DND-41 (cell line): Measurements from ENCODE around the gene HDLBP.

Source experiments
- ATAC-seq: fragments of 200-7000 bp; cut with Tn5 transposase; 3 replicates; pipeline ENCODE4 v1.9.1; 2021; ENCODE audit warnings: low read depth; ENCODE audit not compliant: insufficient read depth
- DNase-seq: peaks from one replicate; pipeline ENCODE4 v3.0.0-alpha.2; 2020
- H2AFZ ChIP-seq: 2 replicates; pipeline ENCODE4 v1.6.0; 2012; ENCODE audit warnings: low read depth, low read length
- H3K27ac ChIP-seq: 2 replicates; pipeline ENCODE4 v1.5.1; 2012; ENCODE audit warnings: low read length, inconsistent platforms
- H3K27me3 ChIP-seq: fragments of 200-600 bp; sonication (generic); 2 replicates; pipeline ENCODE4 v1.6.0; 2012; ENCODE audit warnings: low read length, mild to moderate bottlenecking, inconsistent platforms; ENCODE audit not compliant: insufficient read depth, poor library complexity
- H3K36me3 ChIP-seq: 2 replicates; pipeline ENCODE4 v1.5.1; 2012; ENCODE audit warnings: low read length, inconsistent platforms; ENCODE audit not compliant: insufficient read depth
- H3K4me1 ChIP-seq: 2 replicates; pipeline ENCODE4 v1.5.1; 2012; ENCODE audit warnings: mild to moderate bottlenecking, low read length; ENCODE audit not compliant: insufficient read depth
- H3K4me2 ChIP-seq: 2 replicates; pipeline ENCODE4 v1.6.0; 2012; ENCODE audit warnings: mild to moderate bottlenecking, moderate library complexity, low read length, inconsistent platforms; ENCODE audit not compliant: insufficient read depth
- H3K4me3 ChIP-seq, 2 experiments: fragments of 200-600 bp in 1 of 2; shearing (Covaris generic) in 1 of 2; 2 replicates each; pipeline ENCODE4 v1.5.1; 2012 to 2016; ENCODE audit warnings: inconsistent platforms in 2 of 2, low read length in 2 of 2, mild to moderate bottlenecking in 2 of 2, low read depth in 1 of 2, moderate library complexity in 1 of 2
- H3K79me2 ChIP-seq: 2 replicates; pipeline ENCODE4 v1.6.0; 2012; ENCODE audit warnings: low read length, inconsistent platforms; ENCODE audit not compliant: insufficient read depth
- H3K9ac ChIP-seq: 2 replicates; pipeline ENCODE4 v1.6.0; 2012; ENCODE audit warnings: low read depth, mild to moderate bottlenecking, inconsistent platforms, low read length, moderate library complexity
- H3K9me3 ChIP-seq: 2 replicates; pipeline ENCODE4 v1.5.1; 2012; ENCODE audit warnings: low read length, moderate library complexity, mild to moderate bottlenecking, inconsistent platforms; ENCODE audit not compliant: insufficient read depth, severe bottlenecking
- H4K20me1 ChIP-seq: 2 replicates; pipeline ENCODE4 v1.6.0; 2012; ENCODE audit warnings: low read length; ENCODE audit not compliant: insufficient read depth
- EZH2 ChIP-seq: IDR thresholded peaks from 3 replicates; pipeline ENCODE4 v1.6.1; 2012; ENCODE audit warnings: borderline replicate concordance, low read depth, mild to moderate bottlenecking, moderate library complexity, low read length, inconsistent platforms; ENCODE audit not compliant: severe bottlenecking
- TF ChIP-seq, protein P1 (sequence below): IDR thresholded peaks from 2 replicates; pipeline ENCODE4 v1.5.1; 2012; ENCODE audit warnings: borderline replicate concordance, low read length, moderate library complexity, mild to moderate bottlenecking; ENCODE audit not compliant: poor library complexity, severe bottlenecking; ENCODE audit errors: extremely low read depth

Gene HDLBP

DNA sequence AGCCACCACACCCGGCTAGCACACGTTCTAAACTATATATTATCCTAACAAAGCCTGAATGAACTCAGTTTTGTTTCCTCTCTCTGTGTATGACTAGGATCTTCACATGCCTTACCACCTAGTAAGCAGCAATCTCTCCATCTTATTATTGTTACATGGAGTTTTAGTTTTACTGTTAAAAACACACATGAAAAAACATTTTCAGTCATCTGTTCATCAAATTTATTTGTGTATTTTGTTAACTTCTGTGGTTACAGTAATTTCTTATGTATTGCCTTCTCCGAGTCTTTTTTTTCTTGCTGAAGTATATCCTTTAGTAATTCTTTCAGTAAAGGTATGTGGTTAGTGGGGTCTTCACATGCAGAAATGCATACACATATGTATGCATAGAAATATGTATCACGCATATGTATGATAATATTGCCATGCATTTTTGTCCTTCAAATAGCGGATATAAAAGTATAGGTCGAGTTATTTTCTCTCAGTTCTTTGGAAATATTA is 95.6 kb downstream of the HDLBP start:
- TF ChIP-seq, protein P1, sequence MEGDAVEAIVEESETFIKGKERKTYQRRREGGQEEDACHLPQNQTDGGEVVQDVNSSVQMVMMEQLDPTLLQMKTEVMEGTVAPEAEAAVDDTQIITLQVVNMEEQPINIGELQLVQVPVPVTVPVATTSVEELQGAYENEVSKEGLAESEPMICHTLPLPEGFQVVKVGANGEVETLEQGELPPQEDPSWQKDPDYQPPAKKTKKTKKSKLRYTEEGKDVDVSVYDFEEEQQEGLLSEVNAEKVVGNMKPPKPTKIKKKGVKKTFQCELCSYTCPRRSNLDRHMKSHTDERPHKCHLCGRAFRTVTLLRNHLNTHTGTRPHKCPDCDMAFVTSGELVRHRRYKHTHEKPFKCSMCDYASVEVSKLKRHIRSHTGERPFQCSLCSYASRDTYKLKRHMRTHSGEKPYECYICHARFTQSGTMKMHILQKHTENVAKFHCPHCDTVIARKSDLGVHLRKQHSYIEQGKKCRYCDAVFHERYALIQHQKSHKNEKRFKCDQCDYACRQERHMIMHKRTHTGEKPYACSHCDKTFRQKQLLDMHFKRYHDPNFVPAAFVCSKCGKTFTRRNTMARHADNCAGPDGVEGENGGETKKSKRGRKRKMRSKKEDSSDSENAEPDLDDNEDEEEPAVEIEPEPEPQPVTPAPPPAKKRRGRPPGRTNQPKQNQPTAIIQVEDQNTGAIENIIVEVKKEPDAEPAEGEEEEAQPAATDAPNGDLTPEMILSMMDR: no peak
- no peak for TF ChIP-seq EZH2
- no peak for ATAC-seq

DNA sequence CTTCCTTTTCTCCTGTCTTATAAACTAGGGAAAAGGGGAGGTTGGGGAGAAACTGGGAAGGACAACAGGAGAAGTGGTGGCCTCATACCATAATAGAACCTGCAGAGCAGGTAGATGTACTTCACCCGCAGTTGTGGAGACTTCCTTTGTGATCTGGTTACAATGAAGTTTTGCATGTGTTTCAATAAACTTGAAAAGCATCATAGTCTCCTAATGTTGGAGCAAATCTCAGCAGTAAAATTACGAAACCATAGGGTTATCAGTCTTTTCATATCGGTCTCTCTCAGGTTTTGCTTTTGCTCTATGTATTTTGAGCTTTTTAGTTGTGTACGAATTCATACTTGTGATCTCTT is 96.5 kb downstream of the HDLBP start:
- Histone ChIP-seq H3K79me2 (no peaks in the 10 kb centered on the region), H4K20me1 (no peaks in the 10 kb centered on the region), H3K27me3 (no peaks in the 10 kb centered on the region), H3K9me3 (no peaks in the 10 kb centered on the region), H3K4me3 (no peak overlapping the region), H3K4me1 (no peaks in the 10 kb centered on the region), H3K36me3 (no peaks in the 10 kb centered on the region), H3K4me2 (no peak overlapping the region), H3K27ac (no peak overlapping the region), H2AFZ (no peak overlapping the region), H3K9ac (no peak overlapping the region)
- ATAC-seq: no peak
- DNase-seq: no peak
- TF ChIP-seq, protein P1: no peak

More for the DNA sequence above, 95.6 kb downstream of the HDLBP start:
- H3K79me2 ChIP-seq: no peaks in the 10 kb centered on the region
- H3K27me3 ChIP-seq: no peaks in the 10 kb centered on the region
- H3K9ac ChIP-seq: no peak overlapping the region
- no peak overlapping the region for H2AFZ ChIP-seq
- H3K9me3 ChIP-seq: no peaks in the 10 kb centered on the region
- H3K4me1 ChIP-seq: no peaks in the 10 kb centered on the region
- no peaks in the 10 kb centered on the region; the same call in 1 of the 2 replicates for H4K20me1 ChIP-seq
- H3K4me3 ChIP-seq: no peak overlapping the region
- H3K4me2 ChIP-seq: no peak overlapping the region
- H3K27ac ChIP-seq: no peak overlapping the region
- no peak for DNase-seq
- no peaks in the 10 kb centered on the region for H3K36me3 ChIP-seq

DNA sequence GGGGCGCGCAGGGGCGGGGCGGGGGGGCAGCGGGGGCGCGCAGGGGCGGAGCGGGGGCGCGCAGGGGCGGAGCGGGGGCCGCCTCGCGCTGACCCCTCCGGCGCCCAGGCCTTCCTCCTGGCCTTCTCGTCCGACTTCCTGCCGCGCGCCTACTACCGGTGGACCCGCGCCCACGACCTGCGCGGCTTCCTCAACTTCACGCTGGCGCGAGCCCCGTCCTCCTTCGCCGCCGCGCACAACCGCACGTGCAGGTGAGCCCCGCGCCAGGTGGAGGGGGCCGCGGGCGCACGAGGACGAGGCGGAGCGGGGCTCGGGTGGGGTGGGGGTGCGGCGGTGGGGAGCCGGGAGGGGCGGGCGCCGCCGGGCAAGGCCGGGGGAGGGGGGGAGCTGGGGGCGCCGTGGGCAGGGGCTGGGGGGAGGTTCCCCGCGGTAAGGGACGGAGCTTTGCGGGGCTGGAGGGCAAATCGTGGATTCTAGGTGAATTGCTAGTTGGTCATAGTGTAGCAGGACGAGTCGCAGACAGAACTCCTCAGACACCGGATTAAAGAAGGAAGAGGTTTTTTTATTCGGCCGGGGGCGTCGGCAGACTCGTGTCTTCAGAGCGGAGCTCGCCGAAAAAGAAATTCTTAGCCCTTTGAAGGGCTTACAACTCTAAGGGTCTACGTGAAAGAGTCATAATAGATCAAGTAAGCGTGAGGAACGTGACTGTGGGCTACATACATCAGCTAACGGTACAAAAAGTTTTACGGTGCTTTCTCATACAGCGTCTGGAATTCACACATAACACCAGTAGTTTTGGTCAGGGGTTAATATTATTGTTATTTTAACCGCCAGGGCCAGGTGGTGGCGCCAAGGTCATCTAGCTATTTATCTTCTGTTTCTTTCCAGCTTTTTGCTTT is 97.1 kb downstream of the HDLBP start:
- Histone ChIP-seq H3K9me3 (no peaks in the 10 kb centered on the region), H3K27ac (no peak overlapping the region), H3K36me3 (no peaks in the 10 kb centered on the region), H4K20me1 (no peaks in the 10 kb centered on the region), H3K27me3 (no peaks in the 10 kb centered on the region), H3K4me2 (no peak overlapping the region), H3K4me3 (no peak overlapping the region), H3K79me2 (no peaks in the 10 kb centered on the region), H3K9ac (no peak overlapping the region), H3K4me1 (no peaks in the 10 kb centered on the region), H2AFZ (no peak overlapping the region)
- DNase-seq (no peak), ATAC-seq (no peak)
- no peak for TF ChIP-seq EZH2
- TF ChIP-seq, protein P1: peak; percentile 15
